ENCODE results near the gene MRAP2.
"Not testable (repeated sequence)": the region's sequence is repeated elsewhere in the genome, so short reads cannot be mapped to it uniquely, and the experiment has no call there.

MRAP2 gene

GRCh38 chr6:84032000-84032399 is 1.6 kb upstream of the MRAP2 start:
- not testable (repeated sequence) for DNase-seq (ENCODE audit: low read depth)

- no peak for DNase-seq (ENCODE audit: low read depth)
These were observed 1.9 kb downstream of the MRAP2 start for GRCh38 chr6:84035484-84035883.

GRCh38 chr6:84037425-84038089 is 4.0 kb downstream of the MRAP2 start:
- DNase-seq (ENCODE audit: low read depth), result no peak

GRCh38 chr6:84042603-84043002 is 9.0 kb downstream of the MRAP2 start:
- no peak for DNase-seq (ENCODE audit: low read depth)

- DNase-seq (ENCODE audit: low read depth), result no peak
These were observed 10.0 kb downstream of the MRAP2 start for GRCh38 chr6:84043555-84043954.

GRCh38 chr6:84046755-84047154 is 13.2 kb downstream of the MRAP2 start:
- no peak for DNase-seq (ENCODE audit: low read depth)

GRCh38 chr6:84048588-84048987 is 15.0 kb downstream of the MRAP2 start:
- no peak for DNase-seq (ENCODE audit: low read depth)

- no peak for DNase-seq (ENCODE audit: low read depth)
These were observed 16.8 kb downstream of the MRAP2 start for GRCh38 chr6:84050408-84050807.

- no peak for DNase-seq (ENCODE audit: low read depth)
These were observed 18.8 kb downstream of the MRAP2 start for GRCh38 chr6:84052204-84052882.

GRCh38 chr6:84052883-84053241 is 19.3 kb downstream of the MRAP2 start:
- no peak for DNase-seq (ENCODE audit: low read depth)

GRCh38 chr6:84055647-84056046 is 22.1 kb downstream of the MRAP2 start:
- DNase-seq (ENCODE audit: low read depth), result no peak

GRCh38 chr6:84057908-84058307 is 24.3 kb downstream of the MRAP2 start:
- DNase-seq (ENCODE audit: low read depth), result no peak

GRCh38 chr6:84059082-84059481 is 25.5 kb downstream of the MRAP2 start:
- DNase-seq (ENCODE audit: low read depth), result no peak

GRCh38 chr6:84061174-84061573 is 27.6 kb downstream of the MRAP2 start:
- DNase-seq (ENCODE audit: low read depth), result no peak

GRCh38 chr6:84061613-84062398 is 28.2 kb downstream of the MRAP2 start:
- no peak for DNase-seq (ENCODE audit: low read depth)

- DNase-seq (ENCODE audit: low read depth), result no peak
These were observed 29.1 kb downstream of the MRAP2 start for GRCh38 chr6:84062519-84063154.

- no peak for DNase-seq (ENCODE audit: low read depth)
These were observed 32.2 kb downstream of the MRAP2 start for GRCh38 chr6:84065693-84066290.

GRCh38 chr6:84066536-84066935 is 33.0 kb downstream of the MRAP2 start:
- no peak for DNase-seq (ENCODE audit: low read depth)

GRCh38 chr6:84068873-84069272 is 35.3 kb downstream of the MRAP2 start:
- not testable (repeated sequence) for DNase-seq (ENCODE audit: low read depth)

GRCh38 chr6:84072442-84072997 is 38.9 kb downstream of the MRAP2 start:
- no peak for DNase-seq (ENCODE audit: low read depth)

- DNase-seq (ENCODE audit: low read depth), result no peak
These were observed 41.6 kb downstream of the MRAP2 start for GRCh38 chr6:84074988-84075781.
